ENCODE data around the gene CASK.
"Not testable (repeated sequence)": the region's sequence is repeated elsewhere in the genome, so short reads cannot be mapped to it uniquely, and the experiment has no call there.

Gene CASK

GRCh38 chrX:41519468-41519867 lies 403.9 kb downstream of the CASK start:
- DNase-seq (ENCODE audit: low read depth in 4 of 4, low spot score in 1 of 4) = no peak

GRCh38 chrX:41518841-41519220 lies 404.5 kb downstream of the CASK start:
- no peak for DNase-seq (ENCODE audit: low read depth in 4 of 4, low spot score in 1 of 4)

GRCh38 chrX:41518127-41518840 lies 405.1 kb downstream of the CASK start:
- DNase-seq (ENCODE audit: low read depth in 4 of 4, low spot score in 1 of 4) = peak in 2 of 4 experiments; percentile 1 to 7

GRCh38 chrX:41516999-41517765 lies 406.2 kb downstream of the CASK start:
- no peak for DNase-seq (ENCODE audit: low read depth in 4 of 4, low spot score in 1 of 4)

- DNase-seq (ENCODE audit: low read depth in 4 of 4, low spot score in 1 of 4) = no peak
Measured at GRCh38 chrX:41516456-41516855, 406.9 kb downstream of the CASK start.

- no peak for DNase-seq (ENCODE audit: low read depth in 4 of 4, low spot score in 1 of 4)
Measured at GRCh38 chrX:41515376-41515775, 408.0 kb downstream of the CASK start.

- no peak for DNase-seq (ENCODE audit: low read depth in 4 of 4, low spot score in 1 of 4)
Measured at GRCh38 chrX:41514179-41514578, 409.2 kb downstream of the CASK start.

- DNase-seq (ENCODE audit: low read depth in 4 of 4, low spot score in 1 of 4) = not testable (repeated sequence)
Measured at GRCh38 chrX:41512853-41513252, 410.5 kb downstream of the CASK start.

GRCh38 chrX:41512394-41512793 lies 411.0 kb downstream of the CASK start:
- no peak for DNase-seq (ENCODE audit: low read depth in 4 of 4, low spot score in 1 of 4)

- no peak for DNase-seq (ENCODE audit: low read depth in 4 of 4, low spot score in 1 of 4)
Measured at GRCh38 chrX:41507919-41508318, 415.4 kb downstream of the CASK start.

- DNase-seq (ENCODE audit: low read depth in 4 of 4, low spot score in 1 of 4) = no peak
Measured at GRCh38 chrX:41502004-41502403, 421.4 kb downstream of the CASK start.

GRCh38 chrX:41499984-41500383 lies 423.4 kb downstream of the CASK start:
- DNase-seq (ENCODE audit: low read depth in 4 of 4, low spot score in 1 of 4) = no peak

GRCh38 chrX:41499195-41499594 lies 424.2 kb downstream of the CASK start:
- no peak for DNase-seq (ENCODE audit: low read depth in 4 of 4, low spot score in 1 of 4)

- DNase-seq (ENCODE audit: low read depth in 4 of 4, low spot score in 1 of 4) = no peak
Measured at GRCh38 chrX:41491267-41492004, 431.9 kb downstream of the CASK start.

GRCh38 chrX:41490446-41490845 lies 432.9 kb downstream of the CASK start:
- no peak for DNase-seq (ENCODE audit: low read depth in 4 of 4, low spot score in 1 of 4)

GRCh38 chrX:41482154-41482850 lies 441.1 kb downstream of the CASK start:
- DNase-seq (ENCODE audit: low read depth in 4 of 4, low spot score in 1 of 4) = no peak

GRCh38 chrX:41481264-41482109 lies 441.9 kb downstream of the CASK start:
- DNase-seq (ENCODE audit: low read depth in 4 of 4, low spot score in 1 of 4) = no peak

- no peak for DNase-seq (ENCODE audit: low read depth in 4 of 4, low spot score in 1 of 4)
Measured at GRCh38 chrX:41480508-41481260, 442.7 kb downstream of the CASK start.

GRCh38 chrX:41478381-41478911 lies 444.9 kb downstream of the CASK start:
- no peak for DNase-seq (ENCODE audit: low read depth in 4 of 4, low spot score in 1 of 4)

All from stimulated activated CD4-positive, alpha-beta T cell treated with anti-CD3 and anti-CD28 coated beads, Interleukin-1b, Interleukin-23, amount 100 ng/mL, for 24 hours (primary cell).